ENCODE measurements around the gene PDS5B.
"Not testable (repeated sequence)": the region's sequence is repeated elsewhere in the genome, so short reads cannot be mapped to it uniquely, and the experiment has no call there.

The PDS5B gene

GRCh38 chr13:32716201-32716600 is 129.9 kb downstream of the PDS5B start:
- not testable (repeated sequence) for H3K36me3 ChIP-seq (ENCODE audit: control insufficient read depth, insufficient read depth, low read length); H3K9me3 ChIP-seq (ENCODE audit: control insufficient read depth, low read length); H3K4me1 ChIP-seq (ENCODE audit: control insufficient read depth, insufficient read depth, low read length); H3K4me3 ChIP-seq (ENCODE audit: low read length); H3K9ac ChIP-seq (ENCODE audit: low read length); H3K27me3 ChIP-seq (ENCODE audit: control insufficient read depth, insufficient read depth, low read length)

GRCh38 chr13:32720026-32720425 is 133.8 kb downstream of the PDS5B start:
- Histone ChIP-seq H3K36me3 (ENCODE audit: control insufficient read depth, insufficient read depth, low read length) (no peaks in the 10 kb centered on the region), H3K9me3 (ENCODE audit: control insufficient read depth, low read length) (no peaks in the 10 kb centered on the region), H3K4me3 (ENCODE audit: low read length) (no peak overlapping the region), H3K9ac (ENCODE audit: low read length) (no peak overlapping the region), H3K4me1 (ENCODE audit: control insufficient read depth, insufficient read depth, low read length) (no peaks in the 10 kb centered on the region), H3K27me3 (ENCODE audit: control insufficient read depth, insufficient read depth, low read length) (no peaks in the 10 kb centered on the region)

- not testable (repeated sequence) for H3K36me3 ChIP-seq (ENCODE audit: control insufficient read depth, insufficient read depth, low read length); H3K9me3 ChIP-seq (ENCODE audit: control insufficient read depth, low read length); H3K4me3 ChIP-seq (ENCODE audit: low read length); H3K27me3 ChIP-seq (ENCODE audit: control insufficient read depth, insufficient read depth, low read length); H3K4me1 ChIP-seq (ENCODE audit: control insufficient read depth, insufficient read depth, low read length); H3K9ac ChIP-seq (ENCODE audit: low read length)
Observed at GRCh38 chr13:32721131-32722034, 135.1 kb downstream of the PDS5B start.

- no peaks in the 10 kb centered on the region for H3K27me3 ChIP-seq (ENCODE audit: control insufficient read depth, insufficient read depth, low read length)
Observed at GRCh38 chr13:32722340-32722739, 136.1 kb downstream of the PDS5B start.

GRCh38 chr13:32723987-32724386 is 137.7 kb downstream of the PDS5B start:
- Histone ChIP-seq H3K36me3 (ENCODE audit: control insufficient read depth, insufficient read depth, low read length) (no peaks in the 10 kb centered on the region), H3K4me1 (ENCODE audit: control insufficient read depth, insufficient read depth, low read length) (peaks cover 4% of the 10 kb centered on the region), H3K4me3 (ENCODE audit: low read length) (no peak overlapping the region), H3K9ac (ENCODE audit: low read length) (no peak overlapping the region), H3K27me3 (ENCODE audit: control insufficient read depth, insufficient read depth, low read length) (no peaks in the 10 kb centered on the region), H3K9me3 (ENCODE audit: control insufficient read depth, low read length) (no peaks in the 10 kb centered on the region)

More at GRCh38 chr13:32722340-32722739, 136.1 kb downstream of the PDS5B start:
- no peak overlapping the region for H3K4me3 ChIP-seq (ENCODE audit: low read length)
- no peaks in the 10 kb centered on the region for H3K36me3 ChIP-seq (ENCODE audit: control insufficient read depth, insufficient read depth, low read length)
- no peaks in the 10 kb centered on the region for H3K4me1 ChIP-seq (ENCODE audit: control insufficient read depth, insufficient read depth, low read length)
- no peak overlapping the region for H3K9ac ChIP-seq (ENCODE audit: low read length)
- no peaks in the 10 kb centered on the region for H3K9me3 ChIP-seq (ENCODE audit: control insufficient read depth, low read length)

GRCh38 chr13:32726374-32727037 is 140.3 kb downstream of the PDS5B start:
- H3K4me3 ChIP-seq (ENCODE audit: low read length) = no peak overlapping the region
- H3K9ac ChIP-seq (ENCODE audit: low read length) = no peak overlapping the region
- H3K36me3 ChIP-seq (ENCODE audit: control insufficient read depth, insufficient read depth, low read length) = no peaks in the 10 kb centered on the region
- no peaks in the 10 kb centered on the region for H3K9me3 ChIP-seq (ENCODE audit: control insufficient read depth, low read length)
- no peaks in the 10 kb centered on the region for H3K27me3 ChIP-seq (ENCODE audit: control insufficient read depth, insufficient read depth, low read length)
- peaks cover 13% of the 10 kb centered on the region for H3K4me1 ChIP-seq (ENCODE audit: control insufficient read depth, insufficient read depth, low read length)

- no peaks in the 10 kb centered on the region for H3K36me3 ChIP-seq (ENCODE audit: control insufficient read depth, insufficient read depth, low read length)
Observed at GRCh38 chr13:32728327-32728726, 142.1 kb downstream of the PDS5B start.

GRCh38 chr13:32729097-32729496 is 142.8 kb downstream of the PDS5B start:
- H3K4me1 ChIP-seq (ENCODE audit: control insufficient read depth, insufficient read depth, low read length) = peaks cover 15% of the 10 kb centered on the region
- H3K4me3 ChIP-seq (ENCODE audit: low read length); H3K9ac ChIP-seq (ENCODE audit: low read length); H3K27me3 ChIP-seq (ENCODE audit: control insufficient read depth, insufficient read depth, low read length); H3K9me3 ChIP-seq (ENCODE audit: control insufficient read depth, low read length); H3K36me3 ChIP-seq (ENCODE audit: control insufficient read depth, insufficient read depth, low read length): not testable (repeated sequence)

More at GRCh38 chr13:32728327-32728726, 142.1 kb downstream of the PDS5B start:
- Histone ChIP-seq H3K9me3 (ENCODE audit: control insufficient read depth, low read length) (no peaks in the 10 kb centered on the region), H3K4me3 (ENCODE audit: low read length) (no peak overlapping the region), H3K9ac (ENCODE audit: low read length) (no peak overlapping the region), H3K27me3 (ENCODE audit: control insufficient read depth, insufficient read depth, low read length) (no peaks in the 10 kb centered on the region), H3K4me1 (ENCODE audit: control insufficient read depth, insufficient read depth, low read length) (peaks cover 15% of the 10 kb centered on the region)

GRCh38 chr13:32731074-32731473 is 144.8 kb downstream of the PDS5B start:
- Histone ChIP-seq H3K27me3 (ENCODE audit: control insufficient read depth, insufficient read depth, low read length) (no peaks in the 10 kb centered on the region), H3K36me3 (ENCODE audit: control insufficient read depth, insufficient read depth, low read length) (no peaks in the 10 kb centered on the region), H3K4me3 (ENCODE audit: low read length) (no peak overlapping the region), H3K9me3 (ENCODE audit: control insufficient read depth, low read length) (no peaks in the 10 kb centered on the region), H3K4me1 (ENCODE audit: control insufficient read depth, insufficient read depth, low read length) (peaks cover 21% of the 10 kb centered on the region), H3K9ac (ENCODE audit: low read length) (no peak overlapping the region)

- H3K9ac ChIP-seq (ENCODE audit: low read length) = no peak overlapping the region
- H3K36me3 ChIP-seq (ENCODE audit: control insufficient read depth, insufficient read depth, low read length) = no peaks in the 10 kb centered on the region
- H3K27me3 ChIP-seq (ENCODE audit: control insufficient read depth, insufficient read depth, low read length) = no peaks in the 10 kb centered on the region
- no peaks in the 10 kb centered on the region for H3K9me3 ChIP-seq (ENCODE audit: control insufficient read depth, low read length)
- peaks cover 26% of the 10 kb centered on the region for H3K4me1 ChIP-seq (ENCODE audit: control insufficient read depth, insufficient read depth, low read length)
- no peak overlapping the region for H3K4me3 ChIP-seq (ENCODE audit: low read length)
Observed at GRCh38 chr13:32731576-32731975, 145.3 kb downstream of the PDS5B start.

GRCh38 chr13:32733690-32734089 is 147.4 kb downstream of the PDS5B start:
- H3K4me3 ChIP-seq (ENCODE audit: low read length) = no peak overlapping the region
- no peaks in the 10 kb centered on the region for H3K27me3 ChIP-seq (ENCODE audit: control insufficient read depth, insufficient read depth, low read length)
- peaks cover 23% of the 10 kb centered on the region for H3K4me1 ChIP-seq (ENCODE audit: control insufficient read depth, insufficient read depth, low read length)
- H3K36me3 ChIP-seq (ENCODE audit: control insufficient read depth, insufficient read depth, low read length) = no peaks in the 10 kb centered on the region
- no peaks in the 10 kb centered on the region for H3K9me3 ChIP-seq (ENCODE audit: control insufficient read depth, low read length)
- no peak overlapping the region for H3K9ac ChIP-seq (ENCODE audit: low read length)

- Histone ChIP-seq H3K9ac (ENCODE audit: low read length) (no peak overlapping the region), H3K36me3 (ENCODE audit: control insufficient read depth, insufficient read depth, low read length) (no peaks in the 10 kb centered on the region), H3K4me3 (ENCODE audit: low read length) (no peak overlapping the region), H3K9me3 (ENCODE audit: control insufficient read depth, low read length) (no peaks in the 10 kb centered on the region), H3K27me3 (ENCODE audit: control insufficient read depth, insufficient read depth, low read length) (no peaks in the 10 kb centered on the region), H3K4me1 (ENCODE audit: control insufficient read depth, insufficient read depth, low read length) (peaks cover 23% of the 10 kb centered on the region)
Observed at GRCh38 chr13:32734511-32734910, 148.3 kb downstream of the PDS5B start.

All from mucosa of stomach (tissue), 1 donor.